NCI-H1694 treated with DMSO at 0.1 percent for 48 hours (cell line): ENCODE data around the gene RILPL1.
A peak's percentile ranks its signal among the peaks of the same experiment; 100 is the strongest.
"Not testable (repeated sequence)": the region's sequence is repeated elsewhere in the genome, so short reads cannot be mapped to it uniquely, and the experiment has no call there.

ENCODE experiments used
- DNase-seq: peaks from one replicate; lab custom pipeline; 2025; lab: John Stamatoyannopoulos, UW

Gene RILPL1

DNA sequence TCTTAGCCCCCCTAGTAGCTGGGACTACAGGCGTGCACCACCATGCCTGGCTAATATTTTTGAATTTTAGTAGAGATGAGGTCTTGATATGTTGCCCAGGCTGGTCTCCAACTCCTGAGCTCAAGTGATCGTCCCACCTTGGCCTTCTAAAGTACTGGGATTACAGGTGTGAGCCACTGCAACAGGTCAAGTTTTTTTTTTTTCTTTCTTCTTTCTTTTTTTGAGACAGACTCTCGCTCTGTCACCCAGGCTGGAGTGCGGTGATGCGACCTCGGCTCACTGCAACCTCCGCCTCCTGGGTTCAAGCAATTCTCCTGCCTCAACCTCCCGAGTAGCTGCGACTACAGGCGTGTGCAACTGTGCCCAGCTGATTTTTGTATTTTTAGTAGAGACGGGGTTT is 70.3 kb downstream of the RILPL1 start:
- not testable (repeated sequence) for DNase-seq

DNA sequence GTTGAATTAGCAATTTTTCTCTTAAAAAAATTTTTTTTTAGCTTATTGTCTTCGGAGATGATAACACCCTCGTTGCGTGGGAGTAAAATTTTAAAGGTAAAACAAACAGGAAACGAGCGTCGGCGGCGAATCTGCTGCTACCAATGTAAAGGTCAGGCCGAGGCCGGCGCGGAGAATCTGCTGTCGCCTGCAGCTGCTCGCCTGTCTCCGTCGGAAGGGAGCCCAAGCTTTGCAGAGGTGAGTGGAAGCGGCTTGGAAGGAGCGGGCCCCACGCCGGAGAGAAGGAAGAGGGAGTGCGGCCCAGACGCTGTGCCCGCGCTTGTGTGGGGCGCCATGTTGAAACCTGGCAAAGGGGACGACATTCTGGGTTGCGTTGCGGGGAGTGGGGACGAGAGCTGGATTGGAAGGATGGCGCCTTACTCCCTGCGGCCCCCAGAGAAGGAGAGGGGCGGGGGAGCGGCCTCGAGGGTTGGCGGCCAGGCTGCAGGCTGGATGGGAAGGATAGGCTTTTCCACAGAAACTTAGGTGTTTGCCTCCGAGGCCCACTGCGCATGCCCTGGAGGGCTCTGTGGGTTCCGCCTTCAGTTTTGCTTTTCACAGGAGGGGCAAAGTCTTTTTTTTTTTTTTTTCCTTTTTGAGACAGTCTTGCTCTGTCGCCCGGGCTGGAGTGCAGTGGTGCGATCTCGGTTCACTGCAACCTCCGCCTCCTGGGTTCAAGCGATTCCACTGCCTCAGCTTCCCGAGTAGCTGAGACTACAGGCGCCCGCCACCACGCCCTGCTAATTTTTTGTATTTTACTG is 75.3 kb downstream of the RILPL1 start, which contains the start of gene SNRNP35:
SNRNP35 (plus strand) TSS at position 160 of the 800 bp plus-strand sequence. CDS start 7,402 bp downstream, outside the sequence.
- DNase-seq: peak; percentile 79

DNA sequence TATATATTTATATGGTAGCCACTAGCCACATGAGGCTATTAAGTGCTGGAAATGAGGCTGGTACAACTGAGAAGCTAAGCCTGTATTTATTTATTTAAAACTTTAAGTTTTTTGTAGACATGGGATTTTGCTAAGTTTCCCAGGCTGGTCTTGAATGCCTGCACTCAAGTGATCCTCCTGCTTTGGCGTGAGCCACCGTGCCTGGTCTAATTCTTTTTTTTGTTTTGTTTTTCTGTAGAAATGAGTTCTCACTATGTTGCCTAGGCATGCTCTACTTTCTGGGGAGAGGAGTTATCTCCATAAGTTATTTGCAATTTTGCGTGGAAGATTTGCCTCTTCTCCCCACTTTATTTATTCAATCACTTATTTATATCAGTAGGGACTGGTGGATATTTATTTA is 80.4 kb downstream of the RILPL1 start:
- no peak for DNase-seq

DNA sequence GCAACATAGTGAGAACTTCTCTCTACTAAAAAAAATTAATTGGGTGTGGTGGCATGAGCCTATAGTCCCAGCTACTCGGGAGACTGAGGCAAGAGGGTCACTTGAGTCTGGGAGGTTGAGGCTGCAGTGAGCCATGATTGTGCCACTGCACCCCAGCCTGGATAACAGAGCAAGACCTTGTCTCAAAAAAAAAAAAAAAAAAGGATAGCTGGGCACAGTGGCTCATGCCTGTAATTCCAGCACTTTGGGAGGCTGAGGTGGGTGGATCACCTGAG is 81.3 kb downstream of the RILPL1 start:
- not testable (repeated sequence) for DNase-seq

DNA sequence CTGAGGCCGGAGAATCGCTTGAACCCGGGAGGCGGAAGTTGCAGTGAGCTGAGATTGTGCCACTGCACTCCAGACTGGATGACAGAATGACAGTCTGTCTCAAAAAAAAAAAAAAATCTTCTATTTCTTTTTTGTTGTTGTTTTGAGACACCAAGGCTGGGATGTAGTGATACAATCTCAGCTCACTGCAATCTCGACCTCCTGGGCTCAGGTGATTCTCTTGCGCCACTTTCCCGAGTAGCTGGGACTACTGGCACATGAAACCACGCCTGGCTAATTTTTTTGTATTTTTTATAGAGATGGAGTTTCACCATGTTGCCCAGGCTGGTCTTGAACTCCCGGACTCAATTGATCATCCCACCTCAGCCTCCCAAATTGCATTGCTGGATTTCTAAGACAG is 82.9 kb downstream of the RILPL1 start:
- no peak for DNase-seq

DNA sequence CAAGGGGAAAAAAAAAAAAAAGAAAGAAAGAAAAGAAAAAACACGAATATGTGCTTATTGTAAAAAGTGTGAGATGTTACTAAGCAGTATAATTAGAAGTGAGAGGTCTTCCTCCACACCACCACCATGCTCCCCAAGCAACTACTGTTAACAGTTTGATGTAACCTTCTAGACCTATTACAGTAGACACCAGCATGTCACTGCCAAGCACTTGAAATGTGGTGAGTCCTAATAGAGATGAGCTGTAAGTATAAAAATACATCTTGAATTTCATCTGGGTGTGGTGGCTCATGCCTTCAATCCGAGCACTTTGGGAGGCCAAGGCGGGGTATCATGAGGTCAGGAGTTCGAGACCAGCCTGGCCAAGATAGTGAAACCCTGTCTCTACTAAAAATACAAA is 83.7 kb downstream of the RILPL1 start:
- DNase-seq: no peak

DNA sequence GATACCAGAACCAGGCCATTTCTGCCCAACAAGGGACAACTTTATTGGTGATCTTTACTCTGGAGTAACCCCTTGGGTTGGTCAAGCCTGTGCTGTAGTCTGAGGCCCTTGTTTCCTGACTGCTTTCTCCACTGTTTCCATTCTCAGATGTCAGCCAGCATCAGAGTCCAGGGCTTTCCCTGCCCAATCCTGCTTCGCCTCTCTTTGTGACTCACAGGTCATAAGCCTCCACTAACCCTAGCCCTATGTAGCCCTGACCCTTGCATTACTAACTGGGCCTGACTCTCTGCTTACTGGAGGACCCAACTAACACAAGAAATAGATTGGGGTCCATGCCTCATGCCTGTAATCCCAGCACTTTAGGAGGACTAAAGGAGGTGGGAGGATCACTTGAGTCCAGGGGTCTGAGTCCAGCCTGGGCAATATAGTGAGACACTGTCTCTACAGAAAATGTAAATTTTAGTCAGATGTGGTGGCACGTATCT is 84.2 kb downstream of the RILPL1 start:
- no peak for DNase-seq

DNA sequence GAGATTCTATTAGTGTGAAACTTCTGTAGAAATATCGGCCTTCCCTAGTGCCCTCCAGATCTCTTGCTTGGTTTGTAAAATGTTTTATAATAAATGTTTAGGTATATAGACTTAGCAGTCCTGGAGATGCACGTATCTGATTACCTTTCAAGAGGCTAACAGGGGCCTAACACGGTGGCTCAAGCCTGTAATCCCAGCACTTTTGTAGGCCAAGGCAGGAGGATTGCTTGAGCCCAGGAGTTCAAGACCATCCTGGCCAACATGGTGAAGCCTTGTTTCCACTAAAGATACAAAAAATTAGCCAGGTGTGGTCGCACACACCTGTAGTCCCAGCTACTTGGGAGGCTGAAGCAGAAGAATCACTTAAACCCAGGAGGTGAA is 87.2 kb downstream of the RILPL1 start:
- no peak for DNase-seq

DNA sequence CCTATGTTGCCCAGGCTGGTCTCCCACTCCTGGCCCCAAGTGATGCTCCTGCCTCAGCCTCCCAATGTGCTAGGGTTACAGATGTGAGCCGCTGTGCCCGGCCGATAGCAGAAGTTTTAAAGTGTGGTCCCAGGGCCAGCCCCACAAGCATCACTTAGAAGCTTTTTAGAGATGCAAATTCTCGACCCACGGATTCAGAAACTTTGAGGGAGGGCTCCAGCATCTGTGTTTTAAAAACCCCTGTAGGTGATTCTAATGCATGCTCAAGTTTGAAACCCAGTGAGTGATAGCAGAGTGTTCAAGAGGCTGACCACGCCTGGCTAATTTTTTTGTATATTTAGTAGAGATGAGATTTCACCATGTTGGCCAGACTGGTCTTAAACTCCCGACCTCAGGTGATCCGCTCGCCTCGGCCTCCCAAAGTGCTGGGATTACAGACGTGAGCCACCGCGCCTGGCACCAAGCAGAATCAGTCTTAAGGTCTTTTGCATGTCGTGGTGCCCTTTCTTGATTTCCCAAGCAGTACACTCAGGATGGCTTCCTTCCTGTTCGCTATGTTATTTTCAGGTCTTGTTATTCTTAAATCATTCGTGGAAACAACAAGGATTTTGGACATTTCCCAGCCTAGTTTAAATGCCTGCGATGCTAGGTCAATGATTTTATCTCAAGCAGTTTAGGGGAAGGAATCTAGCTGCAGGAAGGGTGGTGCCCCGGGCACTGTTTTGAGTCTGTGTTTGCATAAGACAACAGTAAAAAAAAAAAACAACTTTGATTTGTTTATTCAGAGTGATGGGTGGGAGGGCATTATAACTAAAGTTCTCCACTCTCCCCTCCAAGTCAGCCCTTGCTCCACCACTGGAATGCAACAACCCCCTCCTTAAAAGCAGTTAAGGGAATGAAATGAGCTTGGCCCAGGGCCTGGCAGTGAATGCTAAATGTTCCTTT is 87.9 kb downstream of the RILPL1 start:
- DNase-seq: no peak

DNA sequence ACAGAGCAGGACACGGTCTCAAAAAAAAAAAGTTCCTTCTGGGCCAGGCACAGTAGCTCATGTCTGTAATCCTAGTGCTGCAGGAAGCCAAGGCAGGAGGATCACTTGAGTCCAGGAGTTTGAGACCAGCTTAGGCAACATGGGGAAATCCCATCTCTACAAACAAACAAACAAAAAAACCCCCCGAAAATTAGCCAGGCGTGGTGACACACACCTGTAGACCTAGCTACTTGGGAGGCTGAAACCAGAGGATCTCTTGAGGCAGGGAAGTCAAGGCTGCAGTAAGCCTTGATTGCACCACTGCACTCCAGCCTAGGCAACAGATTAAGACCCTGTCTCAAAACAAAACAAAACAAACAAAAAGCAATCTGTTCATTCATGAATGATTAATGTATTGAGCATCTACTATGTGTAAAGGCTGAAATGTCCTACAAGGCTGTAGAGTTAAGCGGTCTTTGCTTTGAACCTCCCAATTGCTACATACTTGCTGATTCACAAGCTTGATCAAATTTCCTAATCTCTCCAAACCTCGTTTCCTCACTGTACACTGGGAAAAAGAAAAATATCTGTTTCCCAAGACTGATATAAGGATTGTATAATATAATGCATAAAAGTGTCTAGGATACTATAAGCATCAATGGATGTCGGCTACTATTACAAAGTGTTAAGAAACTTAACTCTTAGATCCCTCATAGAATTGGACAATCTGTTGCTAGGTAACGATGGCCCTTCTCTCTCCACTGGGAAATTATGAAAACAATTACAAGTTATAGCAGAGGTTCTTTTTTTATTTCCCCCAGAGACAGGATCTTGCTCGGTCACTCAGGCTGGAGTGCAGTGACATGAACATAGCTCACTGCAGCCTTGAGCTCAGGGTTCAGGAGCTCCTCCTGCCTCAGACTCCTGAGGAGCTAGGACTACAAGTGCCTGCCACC is 89.2 kb downstream of the RILPL1 start:
- no peak for DNase-seq

DNA sequence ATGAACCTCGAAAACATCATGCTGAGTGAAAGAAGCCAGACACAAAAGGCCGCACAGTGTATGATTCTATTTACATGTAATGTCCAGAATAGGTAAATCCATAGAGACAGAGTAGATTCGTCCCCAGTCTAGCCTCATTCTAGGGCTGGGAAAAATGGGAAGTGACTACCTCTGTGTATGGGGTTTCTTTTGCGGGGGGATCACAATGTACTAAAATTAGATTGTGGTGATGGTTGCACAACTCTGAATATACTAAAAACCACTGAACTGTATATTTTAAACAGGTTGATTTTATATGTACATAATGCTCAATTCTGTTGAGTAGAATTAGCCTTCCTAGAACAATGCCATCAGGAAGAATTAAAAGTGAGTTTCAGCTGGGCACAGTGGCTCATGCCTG is 90.7 kb downstream of the RILPL1 start:
- DNase-seq: no peak

DNA sequence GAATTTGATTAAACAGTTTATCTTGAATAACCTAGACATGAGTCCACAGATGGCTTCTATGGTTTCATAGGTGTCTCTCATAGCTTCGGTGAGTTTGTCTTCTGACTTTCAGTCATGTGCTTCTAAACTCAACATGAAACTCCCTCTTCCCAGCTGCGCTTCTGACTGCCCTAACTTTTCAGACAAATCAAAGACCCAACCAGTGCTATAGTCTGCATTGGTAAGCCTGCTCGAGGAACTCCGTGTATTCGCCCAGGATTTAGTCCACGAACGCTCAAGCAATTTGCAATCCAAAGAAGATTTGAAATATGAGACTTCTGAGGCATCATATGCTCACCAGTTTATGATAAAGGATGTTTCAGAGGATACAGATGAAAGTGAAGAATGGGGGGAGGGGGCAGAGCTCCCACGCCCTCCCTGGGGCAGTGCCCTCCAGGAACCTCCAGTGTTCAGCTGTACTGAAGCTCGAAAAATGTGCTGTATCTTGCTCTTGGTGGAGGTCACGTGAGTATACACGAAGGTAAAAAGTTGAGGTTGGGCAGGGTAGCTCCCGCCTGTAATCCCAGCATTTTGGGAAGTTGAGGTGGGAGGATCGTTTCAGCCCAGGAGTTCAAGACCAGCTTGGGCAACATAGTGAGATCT is 91.9 kb downstream of the RILPL1 start:
- no peak for DNase-seq

DNA sequence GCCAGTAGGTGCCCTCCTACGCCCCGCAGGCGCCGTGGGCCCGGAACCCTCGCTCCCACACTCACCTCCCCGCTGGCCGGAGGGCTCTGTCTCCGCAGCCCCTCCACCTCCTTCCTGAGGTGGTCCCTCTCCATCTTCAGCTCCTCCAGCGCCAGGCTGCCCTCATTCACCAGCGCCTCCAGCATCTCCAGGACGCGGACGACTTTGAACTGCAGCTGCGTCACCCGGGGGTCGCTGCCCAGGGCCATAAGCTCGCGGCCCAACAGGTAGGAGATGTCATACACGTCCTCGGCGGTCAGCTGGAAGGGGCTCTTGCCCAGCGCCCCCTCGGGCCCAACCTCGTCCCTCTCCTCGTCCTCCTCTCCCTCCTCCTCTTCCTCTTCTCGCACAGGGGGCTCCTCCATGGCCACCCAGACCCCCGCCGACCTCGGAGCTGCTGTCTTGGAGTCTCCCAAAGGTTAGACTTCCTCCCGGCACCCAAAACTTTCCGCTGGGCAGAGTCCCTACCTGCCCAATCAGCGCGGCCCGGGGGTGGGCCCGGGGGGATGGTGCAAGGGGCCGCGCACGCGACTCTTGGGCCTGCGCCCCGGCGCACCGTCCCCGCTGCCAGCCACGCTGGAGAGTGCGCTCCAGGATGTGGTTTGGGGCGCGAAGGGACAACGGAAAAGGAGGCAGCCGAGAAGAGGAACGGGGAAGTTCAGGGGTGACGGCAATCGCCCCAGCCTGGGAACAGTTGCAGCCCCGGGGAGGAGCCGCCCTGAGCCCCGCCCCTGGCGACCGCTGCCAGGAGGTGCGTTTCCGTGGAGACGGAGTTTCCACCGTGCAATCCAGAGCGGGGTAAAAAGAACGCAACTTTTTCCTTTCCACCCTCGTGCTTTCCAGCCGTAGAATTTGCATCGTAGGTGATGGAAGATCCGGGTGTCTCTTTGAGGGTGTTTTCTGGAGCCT is 97.2 kb downstream of the RILPL1 start, which contains the start of gene RILPL2:
RILPL2 (minus strand) TSS at position 668 of the 948 bp plus-strand sequence; CDS start at position 404, 264 bp downstream.
- DNase-seq: no peak

DNA sequence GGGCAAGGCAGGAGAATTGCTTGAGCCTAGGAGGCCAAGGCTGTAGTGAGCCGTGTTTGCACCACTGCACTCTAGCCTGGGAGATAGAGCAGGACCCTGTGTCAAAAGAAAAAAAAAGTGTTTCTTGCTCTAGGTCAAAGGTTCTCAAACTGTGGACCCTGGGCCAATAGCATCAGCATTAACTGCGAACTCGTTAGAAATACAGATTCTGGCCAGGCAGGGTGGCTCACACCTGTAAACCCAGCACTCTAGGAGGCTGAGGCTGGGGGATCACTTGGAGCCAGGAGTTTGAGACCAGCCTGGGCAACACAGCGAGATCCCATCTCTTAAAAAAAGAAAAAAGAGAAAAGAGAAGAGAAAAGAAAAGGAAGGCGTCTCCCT is 97.9 kb downstream of the RILPL1 start:
- DNase-seq: no peak

DNA sequence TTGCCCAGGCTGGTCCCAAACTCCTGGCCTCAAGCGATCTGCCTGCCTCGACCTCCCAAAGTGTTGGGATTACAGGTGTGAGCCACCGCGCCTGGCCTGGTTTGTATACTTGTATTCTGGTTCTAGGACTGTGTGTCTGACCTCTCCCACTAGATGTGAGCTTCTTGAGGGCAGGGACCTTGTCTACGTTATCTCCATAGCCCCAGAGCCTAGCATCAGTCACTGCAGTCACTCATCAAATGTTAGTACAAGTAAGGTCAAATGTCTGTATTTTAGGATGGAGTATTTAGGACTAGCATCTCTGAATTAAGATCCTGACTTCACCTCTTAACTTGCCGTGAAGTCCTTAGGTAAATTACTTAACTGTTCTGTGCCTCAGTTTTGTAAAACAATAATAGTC is 99.9 kb downstream of the RILPL1 start:
- no peak for DNase-seq

DNA sequence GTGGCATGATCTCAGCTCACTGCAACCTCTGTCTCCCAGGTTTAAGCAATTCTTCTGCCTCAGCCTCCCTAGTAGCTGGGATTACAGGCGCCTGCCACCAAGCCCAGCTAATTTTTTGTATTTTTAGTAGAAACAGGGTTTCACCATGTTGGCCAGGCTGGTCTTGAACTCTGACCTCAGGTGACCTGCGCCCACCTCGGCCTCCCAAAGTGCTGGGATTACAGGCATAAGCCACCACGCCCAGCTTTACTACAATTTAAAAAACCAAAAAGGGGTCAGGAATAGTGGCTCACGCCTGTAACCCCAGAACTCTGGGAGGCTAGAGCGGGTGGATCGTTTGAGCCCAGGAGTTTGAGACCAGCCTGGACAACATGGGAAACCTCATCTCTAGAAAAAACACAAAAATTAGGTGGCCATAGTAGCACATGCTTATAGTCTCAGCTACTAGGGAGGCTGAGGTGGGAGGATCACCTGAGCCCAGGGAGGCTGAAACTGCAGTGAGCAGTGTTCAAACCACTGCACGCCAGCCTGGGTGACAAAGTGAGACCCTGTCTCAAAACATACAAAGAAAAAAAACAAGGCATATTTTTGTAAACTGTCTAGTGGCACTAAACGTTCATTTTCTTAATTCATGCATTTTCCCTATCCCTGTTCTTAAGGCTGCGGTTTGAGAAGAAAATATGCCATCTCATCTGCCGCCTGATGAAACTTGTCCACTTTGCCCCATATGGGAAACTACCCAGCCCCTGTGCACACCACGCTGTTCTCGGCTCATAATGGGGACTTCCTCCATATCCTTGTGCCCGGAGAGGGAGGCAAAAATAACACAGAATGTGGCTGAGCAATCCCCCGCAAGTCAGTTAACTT is 101.3 kb downstream of the RILPL1 start:
- not testable (repeated sequence) for DNase-seq

DNA sequence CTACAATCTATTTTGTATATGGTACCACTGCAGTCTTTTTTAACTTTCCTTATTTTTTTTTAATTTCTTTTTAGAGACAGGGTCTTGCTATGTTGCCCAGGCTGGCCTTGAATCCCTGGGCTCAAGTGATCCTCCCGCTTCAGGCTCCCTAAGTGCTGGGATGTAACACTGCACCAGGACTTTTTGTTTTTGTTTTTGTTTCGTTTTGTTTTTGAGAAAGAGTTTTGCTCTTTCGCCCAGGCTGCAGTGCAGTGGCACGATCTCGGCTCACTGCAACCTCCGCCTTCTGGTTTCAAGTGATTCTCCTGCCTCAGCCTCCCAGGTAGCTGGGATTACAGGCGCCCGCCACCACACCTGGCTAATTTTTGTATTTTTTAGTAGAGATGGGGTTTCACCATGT is 104.4 kb downstream of the RILPL1 start:
- DNase-seq: not testable (repeated sequence)

DNA sequence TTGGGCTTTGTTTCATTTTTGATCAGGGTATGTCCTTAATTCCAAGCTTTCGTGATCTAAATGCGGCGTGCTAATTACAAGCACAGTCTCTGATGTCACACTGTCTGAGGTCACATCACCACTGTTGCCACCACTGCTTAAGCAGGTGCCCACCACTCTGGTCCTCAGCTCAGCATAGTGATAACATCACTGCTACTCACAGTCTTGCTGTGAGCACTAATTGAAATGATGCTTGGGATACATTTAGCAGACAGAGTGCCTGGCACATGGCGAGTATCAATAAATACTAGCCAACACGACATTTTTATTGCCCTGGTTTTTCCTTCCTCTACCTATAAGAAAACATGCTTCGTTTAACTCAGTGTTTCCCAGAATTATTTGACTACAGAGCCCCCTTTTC is 104.9 kb downstream of the RILPL1 start:
- DNase-seq: no peak
